ENCODE results near the gene PTGDR2. TPM values are rescaled to one million over a fixed set of nuclear protein-coding genes. Genes with fewer than 3 reads are reported as not detected.

Gene PTGDR2
- total and polyA plus RNA-seq, 9 of the 15 experiments (the other 6 are each of a cell fraction or from before 2014, with no cell fraction given), result 0.51 to 2.6 (median 1.6) TPM

DNA sequence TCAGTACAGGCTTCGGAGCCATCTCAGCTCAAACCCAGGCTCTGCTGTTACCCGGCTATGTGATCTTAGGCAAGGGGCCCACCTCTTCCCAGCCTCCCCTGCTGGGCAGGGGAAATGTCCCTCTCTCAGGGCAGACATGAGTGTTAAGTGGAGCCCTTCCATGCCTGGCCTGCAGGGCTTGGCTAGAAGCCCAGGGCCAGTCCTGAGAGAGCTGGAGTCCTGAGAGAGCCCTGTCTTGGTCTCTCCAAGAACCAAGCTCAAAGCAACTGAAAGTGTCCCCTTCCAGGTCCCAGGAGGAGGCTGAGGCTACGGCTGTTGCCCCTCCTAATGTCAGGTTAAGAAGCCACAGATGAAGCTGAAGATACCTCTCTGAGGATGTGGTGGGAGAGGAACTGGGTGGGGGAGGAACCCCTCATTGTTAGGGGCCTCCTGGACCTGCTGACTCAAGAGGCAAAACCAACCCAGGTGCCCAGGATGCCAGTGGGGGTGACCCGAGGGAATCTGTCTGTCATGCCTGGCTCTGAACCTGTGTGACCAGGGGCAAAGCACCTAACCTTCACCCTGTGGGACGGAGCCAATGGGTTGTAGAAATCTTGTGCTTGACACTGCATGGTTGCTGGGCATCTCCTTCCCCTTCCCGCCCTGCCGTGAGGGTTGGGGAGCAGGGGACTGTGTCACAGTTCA is 15.8 kb upstream of the PTGDR2 start:
- DNase-seq (ENCODE audit: extremely low read depth in 1 of 4, low spot score in 3 of 4) (no peak), FAIRE-seq (peak; percentile 19), ATAC-seq (peak; percentile 62)
- no TSS peak for BruUV-seq (replicated peaks)
- no peaks in the 10 kb centered on the region for H3K36me3 ChIP-seq (ENCODE audit: control insufficient read depth, insufficient read depth, low read length)
- no peak overlapping the region for H3K4me2 ChIP-seq (ENCODE audit: insufficient read depth, low read length)
- H2AFZ ChIP-seq (ENCODE audit: low read depth, low read length), result no peak overlapping the region
- ChIA-PET POLR2A (interaction anchor here (1.0 to 2.1 kb wide), 4 partner anchors 16 to 42 kb away, joined by 3 to 7 read pairs (median 5); partner anchors contain the start of gene TMEM109), CTCF (ENCODE audit: low intra/inter-chr PET ratio) (no interaction called here)
- intact Hi-C loops (cut with micrococcal nuclease), result no loop called here
- H3K27ac ChIP-seq (ENCODE audit: extremely low read depth, low read depth, low read length), result no peak overlapping the region
- peak overlapping the region in 1 of 2 experiments; percentile 59; a peak in 1 of 4 replicates for H3K9ac ChIP-seq (ENCODE audit: insufficient read depth in 1 of 2, low read depth in 2 of 2, low read length in 2 of 2)
- H3K79me2 ChIP-seq (ENCODE audit: control insufficient read depth, insufficient read depth, low read length), result no peaks in the 10 kb centered on the region
- H3K4me1 ChIP-seq (replicated peaks in 1 of 2; ENCODE audit: control insufficient read depth in 2 of 2, insufficient read depth in 2 of 2, low read length in 2 of 2), result peaks cover 6 to 29% of the 10 kb centered on the region in 2 experiments; a peak in 4 of 5 replicates
- no peaks in the 10 kb centered on the region for H3K9me3 ChIP-seq (replicated peaks; ENCODE audit: control insufficient read depth, insufficient read depth, low read depth, low read length)
- WGBS (ENCODE audit: insufficient coverage, low coverage, missing lambda C conversion rate), result 70% methylated on average over 7 of the region's 7 CpGs
- H4K20me1 ChIP-seq (replicated peaks; ENCODE audit: control insufficient read depth, insufficient read depth, low read length), result no peaks in the 10 kb centered on the region; the same call in 1 of the 2 replicates
- no peak overlapping the region for H3K4me3 ChIP-seq
- peaks cover 3% of the 10 kb centered on the region for H3K9me1 ChIP-seq (ENCODE audit: control insufficient read depth, insufficient read depth, low read length)
- in situ Hi-C loops (cut with MboI), result no loop called here
- no peaks in the 10 kb centered on the region for H3K27me3 ChIP-seq (ENCODE audit: control insufficient read depth in 2 of 2, insufficient read depth in 2 of 2, low read length in 2 of 2)
- TF ChIP-seq RBM25 (IDR thresholded peaks at IDR 0.05; ENCODE audit: low read depth, low read length, severe bottlenecking) (no peak), MECOM (CRISPR knock-in tag; IDR thresholded peaks at IDR 0.05) (no peak), ZBTB7A (IDR thresholded peaks at IDR 0.05; ENCODE audit: borderline replicate concordance, control insufficient read depth, low read depth, low read length) (no peak), ZZZ3 (IDR thresholded peaks at IDR 0.05) (no peak), NFIC (IDR thresholded peaks at IDR 0.05) (peak; percentile 60), HOXB6 (CRISPR knock-in tag; IDR thresholded peaks at IDR 0.05; ENCODE audit: borderline replicate concordance) (no peak), RBFOX2 (IDR thresholded peaks at IDR 0.05; ENCODE audit: low read depth, low read length) (no peak)
- TF ChIP-seq, protein P1, sequence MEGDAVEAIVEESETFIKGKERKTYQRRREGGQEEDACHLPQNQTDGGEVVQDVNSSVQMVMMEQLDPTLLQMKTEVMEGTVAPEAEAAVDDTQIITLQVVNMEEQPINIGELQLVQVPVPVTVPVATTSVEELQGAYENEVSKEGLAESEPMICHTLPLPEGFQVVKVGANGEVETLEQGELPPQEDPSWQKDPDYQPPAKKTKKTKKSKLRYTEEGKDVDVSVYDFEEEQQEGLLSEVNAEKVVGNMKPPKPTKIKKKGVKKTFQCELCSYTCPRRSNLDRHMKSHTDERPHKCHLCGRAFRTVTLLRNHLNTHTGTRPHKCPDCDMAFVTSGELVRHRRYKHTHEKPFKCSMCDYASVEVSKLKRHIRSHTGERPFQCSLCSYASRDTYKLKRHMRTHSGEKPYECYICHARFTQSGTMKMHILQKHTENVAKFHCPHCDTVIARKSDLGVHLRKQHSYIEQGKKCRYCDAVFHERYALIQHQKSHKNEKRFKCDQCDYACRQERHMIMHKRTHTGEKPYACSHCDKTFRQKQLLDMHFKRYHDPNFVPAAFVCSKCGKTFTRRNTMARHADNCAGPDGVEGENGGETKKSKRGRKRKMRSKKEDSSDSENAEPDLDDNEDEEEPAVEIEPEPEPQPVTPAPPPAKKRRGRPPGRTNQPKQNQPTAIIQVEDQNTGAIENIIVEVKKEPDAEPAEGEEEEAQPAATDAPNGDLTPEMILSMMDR (IDR thresholded peaks at IDR 0.05 in 2 of 3, conservative IDR thresholded peaks at IDR 0.05 in 1 of 3; ENCODE audit: insufficient read depth in 2 of 3, low read depth in 1 of 3, low read length in 3 of 3), result peak in 1 of 3 experiments; percentile 16; a peak in 1 of 6 replicates
- TF ChIP-seq, protein P2, sequence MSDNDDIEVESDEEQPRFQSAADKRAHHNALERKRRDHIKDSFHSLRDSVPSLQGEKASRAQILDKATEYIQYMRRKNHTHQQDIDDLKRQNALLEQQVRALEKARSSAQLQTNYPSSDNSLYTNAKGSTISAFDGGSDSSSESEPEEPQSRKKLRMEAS (CRISPR knock-in tag; IDR thresholded peaks at IDR 0.05), result no peak
- TF ChIP-seq, protein P3, sequence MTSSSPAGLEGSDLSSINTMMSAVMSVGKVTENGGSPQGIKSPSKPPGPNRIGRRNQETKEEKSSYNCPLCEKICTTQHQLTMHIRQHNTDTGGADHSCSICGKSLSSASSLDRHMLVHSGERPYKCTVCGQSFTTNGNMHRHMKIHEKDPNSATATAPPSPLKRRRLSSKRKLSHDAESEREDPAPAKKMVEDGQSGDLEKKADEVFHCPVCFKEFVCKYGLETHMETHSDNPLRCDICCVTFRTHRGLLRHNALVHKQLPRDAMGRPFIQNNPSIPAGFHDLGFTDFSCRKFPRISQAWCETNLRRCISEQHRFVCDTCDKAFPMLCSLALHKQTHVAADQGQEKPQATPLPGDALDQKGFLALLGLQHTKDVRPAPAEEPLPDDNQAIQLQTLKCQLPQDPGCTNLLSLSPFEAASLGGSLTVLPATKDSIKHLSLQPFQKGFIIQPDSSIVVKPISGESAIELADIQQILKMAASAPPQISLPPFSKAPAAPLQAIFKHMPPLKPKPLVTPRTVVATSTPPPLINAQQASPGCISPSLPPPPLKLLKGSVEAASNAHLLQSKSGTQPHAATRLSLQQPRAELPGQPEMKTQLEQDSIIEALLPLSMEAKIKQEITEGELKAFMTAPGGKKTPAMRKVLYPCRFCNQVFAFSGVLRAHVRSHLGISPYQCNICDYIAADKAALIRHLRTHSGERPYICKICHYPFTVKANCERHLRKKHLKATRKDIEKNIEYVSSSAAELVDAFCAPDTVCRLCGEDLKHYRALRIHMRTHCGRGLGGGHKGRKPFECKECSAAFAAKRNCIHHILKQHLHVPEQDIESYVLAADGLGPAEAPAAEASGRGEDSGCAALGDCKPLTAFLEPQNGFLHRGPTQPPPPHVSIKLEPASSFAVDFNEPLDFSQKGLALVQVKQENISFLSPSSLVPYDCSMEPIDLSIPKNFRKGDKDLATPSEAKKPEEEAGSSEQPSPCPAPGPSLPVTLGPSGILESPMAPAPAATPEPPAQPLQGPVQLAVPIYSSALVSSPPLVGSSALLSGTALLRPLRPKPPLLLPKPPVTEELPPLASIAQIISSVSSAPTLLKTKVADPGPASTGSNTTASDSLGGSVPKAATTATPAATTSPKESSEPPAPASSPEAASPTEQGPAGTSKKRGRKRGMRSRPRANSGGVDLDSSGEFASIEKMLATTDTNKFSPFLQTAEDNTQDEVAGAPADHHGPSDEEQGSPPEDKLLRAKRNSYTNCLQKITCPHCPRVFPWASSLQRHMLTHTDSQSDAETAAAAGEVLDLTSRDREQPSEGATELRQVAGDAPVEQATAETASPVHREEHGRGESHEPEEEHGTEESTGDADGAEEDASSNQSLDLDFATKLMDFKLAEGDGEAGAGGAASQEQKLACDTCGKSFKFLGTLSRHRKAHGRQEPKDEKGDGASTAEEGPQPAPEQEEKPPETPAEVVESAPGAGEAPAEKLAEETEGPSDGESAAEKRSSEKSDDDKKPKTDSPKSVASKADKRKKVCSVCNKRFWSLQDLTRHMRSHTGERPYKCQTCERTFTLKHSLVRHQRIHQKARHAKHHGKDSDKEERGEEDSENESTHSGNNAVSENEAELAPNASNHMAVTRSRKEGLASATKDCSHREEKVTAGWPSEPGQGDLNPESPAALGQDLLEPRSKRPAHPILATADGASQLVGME (CRISPR knock-in tag; IDR thresholded peaks at IDR 0.05), result no peak
- TF ChIP-seq, protein P4, sequence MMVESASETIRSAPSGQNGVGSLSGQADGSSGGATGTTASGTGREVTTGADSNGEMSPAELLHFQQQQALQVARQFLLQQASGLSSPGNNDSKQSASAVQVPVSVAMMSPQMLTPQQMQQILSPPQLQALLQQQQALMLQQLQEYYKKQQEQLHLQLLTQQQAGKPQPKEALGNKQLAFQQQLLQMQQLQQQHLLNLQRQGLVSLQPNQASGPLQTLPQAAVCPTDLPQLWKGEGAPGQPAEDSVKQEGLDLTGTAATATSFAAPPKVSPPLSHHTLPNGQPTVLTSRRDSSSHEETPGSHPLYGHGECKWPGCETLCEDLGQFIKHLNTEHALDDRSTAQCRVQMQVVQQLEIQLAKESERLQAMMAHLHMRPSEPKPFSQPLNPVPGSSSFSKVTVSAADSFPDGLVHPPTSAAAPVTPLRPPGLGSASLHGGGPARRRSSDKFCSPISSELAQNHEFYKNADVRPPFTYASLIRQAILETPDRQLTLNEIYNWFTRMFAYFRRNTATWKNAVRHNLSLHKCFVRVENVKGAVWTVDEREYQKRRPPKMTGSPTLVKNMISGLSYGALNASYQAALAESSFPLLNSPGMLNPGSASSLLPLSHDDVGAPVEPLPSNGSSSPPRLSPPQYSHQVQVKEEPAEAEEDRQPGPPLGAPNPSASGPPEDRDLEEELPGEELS (CRISPR knock-in tag; IDR thresholded peaks at IDR 0.05; ENCODE audit: borderline replicate concordance), result no peak

Data from K562 (cell line).